ENCODE results near the gene ZNF784.

GRCh38 chr19:55591555-55591954 is 32.8 kb downstream of the ZNF784 start:
- TF ChIP-seq EZH2 (IDR thresholded peaks at IDR 0.05; ENCODE audit: borderline replicate concordance, low read depth, low read length, severe bottlenecking) = no peak
- no peak for TF ChIP-seq MAX (IDR thresholded peaks at IDR 0.05; ENCODE audit: insufficient read depth, insufficient read length)
- no peak for TF ChIP-seq CTCF (IDR thresholded peaks at IDR 0.05; ENCODE audit: extremely low read depth in 1 of 2, insufficient read depth in 1 of 2, low read depth in 1 of 2, low read length in 2 of 2)
- no peak for TF ChIP-seq POLR2A (IDR thresholded peaks at IDR 0.05; ENCODE audit: low read depth, low read length)
- TF ChIP-seq POLR2AphosphoS5 (IDR thresholded peaks at IDR 0.05; ENCODE audit: insufficient read depth, low read depth, low read length) = no peak
- no peak for TF ChIP-seq MYC (IDR thresholded peaks at IDR 0.05; ENCODE audit: low read depth, low read length)

All from endothelial cell of umbilical vein (primary cell).